ENCODE results near the gene HEXIM1. TPM values are rescaled to one million over a fixed set of nuclear protein-coding genes. Genes with fewer than 3 reads are reported as not detected.

Gene HEXIM1
- total RNA-seq, 1 donor = 11.7 TPM

DNA sequence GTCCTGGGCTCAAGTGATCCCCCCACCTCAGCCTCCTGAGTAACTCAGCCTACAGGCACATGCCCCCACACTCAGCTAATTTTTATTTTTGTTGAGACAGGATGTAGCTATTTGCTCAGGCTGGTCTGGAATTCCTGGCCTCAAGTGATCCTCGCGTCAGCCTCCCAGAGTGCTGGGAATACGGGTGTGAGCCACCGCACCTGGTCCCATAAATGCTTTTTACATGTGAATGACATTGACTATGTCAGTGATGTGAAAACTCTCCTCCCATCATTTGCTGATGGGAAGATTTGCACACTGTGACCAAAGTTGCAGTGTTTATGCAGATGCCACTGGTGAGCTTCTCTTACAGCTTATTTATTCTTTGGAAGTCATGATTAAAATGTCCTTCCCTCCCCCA lies 30.9 kb upstream of the HEXIM1 start:
- DNase-seq (ENCODE audit: low read depth) = no peak
- TF ChIP-seq, protein P1, sequence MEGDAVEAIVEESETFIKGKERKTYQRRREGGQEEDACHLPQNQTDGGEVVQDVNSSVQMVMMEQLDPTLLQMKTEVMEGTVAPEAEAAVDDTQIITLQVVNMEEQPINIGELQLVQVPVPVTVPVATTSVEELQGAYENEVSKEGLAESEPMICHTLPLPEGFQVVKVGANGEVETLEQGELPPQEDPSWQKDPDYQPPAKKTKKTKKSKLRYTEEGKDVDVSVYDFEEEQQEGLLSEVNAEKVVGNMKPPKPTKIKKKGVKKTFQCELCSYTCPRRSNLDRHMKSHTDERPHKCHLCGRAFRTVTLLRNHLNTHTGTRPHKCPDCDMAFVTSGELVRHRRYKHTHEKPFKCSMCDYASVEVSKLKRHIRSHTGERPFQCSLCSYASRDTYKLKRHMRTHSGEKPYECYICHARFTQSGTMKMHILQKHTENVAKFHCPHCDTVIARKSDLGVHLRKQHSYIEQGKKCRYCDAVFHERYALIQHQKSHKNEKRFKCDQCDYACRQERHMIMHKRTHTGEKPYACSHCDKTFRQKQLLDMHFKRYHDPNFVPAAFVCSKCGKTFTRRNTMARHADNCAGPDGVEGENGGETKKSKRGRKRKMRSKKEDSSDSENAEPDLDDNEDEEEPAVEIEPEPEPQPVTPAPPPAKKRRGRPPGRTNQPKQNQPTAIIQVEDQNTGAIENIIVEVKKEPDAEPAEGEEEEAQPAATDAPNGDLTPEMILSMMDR (IDR thresholded peaks at IDR 0.05; ENCODE audit: insufficient read depth, low read depth, low read length) = no peak
- no peak overlapping the region for H3K4me3 ChIP-seq (ENCODE audit: low read depth, low read length)

- TF ChIP-seq, protein P1 (IDR thresholded peaks at IDR 0.05; ENCODE audit: insufficient read depth, low read depth, low read length) = no peak
- no peak for DNase-seq (ENCODE audit: low read depth)
- H3K4me3 ChIP-seq (ENCODE audit: low read depth, low read length) = no peak overlapping the region
Measured at GRCh38 chr17:45117848-45118646, 30.2 kb upstream of the HEXIM1 start.

DNA sequence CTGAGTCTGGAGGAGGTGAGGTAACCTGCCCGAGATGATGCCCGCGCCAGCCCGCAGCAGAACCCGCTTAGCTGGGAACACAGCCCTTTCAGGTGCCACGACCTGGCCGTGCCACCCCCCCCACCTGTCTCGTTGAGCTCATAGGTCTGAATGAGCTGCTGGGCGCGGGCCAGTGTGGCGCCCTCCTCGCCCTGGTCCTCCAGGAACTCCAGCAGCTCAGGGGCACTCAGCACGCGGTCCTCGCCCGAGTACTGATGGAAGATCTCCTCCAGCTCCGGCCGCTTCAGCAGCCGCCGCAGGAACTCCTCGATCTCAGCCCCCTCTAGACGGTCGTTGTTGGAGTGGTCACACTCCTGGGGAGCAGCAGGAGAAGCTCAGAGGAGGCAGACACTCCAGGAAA lies 29.6 kb upstream of the HEXIM1 start:
- TF ChIP-seq, protein P1 (IDR thresholded peaks at IDR 0.05; ENCODE audit: insufficient read depth, low read depth, low read length) = no peak
- no peak for DNase-seq (ENCODE audit: low read depth)
- no peak overlapping the region for H3K4me3 ChIP-seq (ENCODE audit: low read depth, low read length)

- TF ChIP-seq, protein P1 (IDR thresholded peaks at IDR 0.05; ENCODE audit: insufficient read depth, low read depth, low read length) = no peak
- no peak for DNase-seq (ENCODE audit: low read depth)
- no peak overlapping the region for H3K4me3 ChIP-seq (ENCODE audit: low read depth, low read length)
Measured at GRCh38 chr17:45119964-45120363, 28.3 kb upstream of the HEXIM1 start.

GRCh38 chr17:45120558-45120957 lies 27.7 kb upstream of the HEXIM1 start:
- no peak overlapping the region for H3K4me3 ChIP-seq (ENCODE audit: low read depth, low read length)
- TF ChIP-seq, protein P1 (IDR thresholded peaks at IDR 0.05; ENCODE audit: insufficient read depth, low read depth, low read length) = no peak
- DNase-seq (ENCODE audit: low read depth) = no peak

- TF ChIP-seq, protein P1 (IDR thresholded peaks at IDR 0.05; ENCODE audit: insufficient read depth, low read depth, low read length) = no peak
- no peak overlapping the region for H3K4me3 ChIP-seq (ENCODE audit: low read depth, low read length)
- no peak for DNase-seq (ENCODE audit: low read depth)
Measured at GRCh38 chr17:45121055-45121454, 27.2 kb upstream of the HEXIM1 start.

Data from fibroblast of villous mesenchyme (primary cell).